Measurements from ENCODE around the gene HOXA7.

Gene HOXA7

GRCh38 chr7:27163288-27164044 lies 7.0 kb upstream of the HOXA7 start:
- no peak for DNase-seq (ENCODE audit: low read depth)
- peak overlapping the region; percentile 78 for H3K4me3 ChIP-seq (ENCODE audit: low read depth, low read length)

- peak overlapping the region; percentile 78 for H3K4me3 ChIP-seq (ENCODE audit: low read depth, low read length)
These were observed 6.2 kb upstream of the HOXA7 start for GRCh38 chr7:27162561-27163287.

GRCh38 chr7:27161721-27162560 lies 5.5 kb upstream of the HOXA7 start:
- H3K4me3 ChIP-seq (ENCODE audit: low read depth, low read length), result peak overlapping the region; percentile 78
- no peak for DNase-seq (ENCODE audit: low read depth)

More at GRCh38 chr7:27162561-27163287, 6.2 kb upstream of the HOXA7 start:
- no peak for DNase-seq (ENCODE audit: low read depth)

GRCh38 chr7:27161214-27161720 lies 4.8 kb upstream of the HOXA7 start:
- no peak for DNase-seq (ENCODE audit: low read depth)
- H3K4me3 ChIP-seq (ENCODE audit: low read depth, low read length), result peak overlapping the region; percentile 78

GRCh38 chr7:27160546-27161213 lies 4.2 kb upstream of the HOXA7 start:
- no peak for DNase-seq (ENCODE audit: low read depth)
- H3K4me3 ChIP-seq (ENCODE audit: low read depth, low read length), result peak overlapping the region; percentile 78

- no peak for DNase-seq (ENCODE audit: low read depth)
- peak overlapping the region; percentile 78 for H3K4me3 ChIP-seq (ENCODE audit: low read depth, low read length)
These were observed 3.7 kb upstream of the HOXA7 start for GRCh38 chr7:27160145-27160545.

GRCh38 chr7:27159266-27160144 lies 3.0 kb upstream of the HOXA7 start:
- peak overlapping the region; percentile 78 for H3K4me3 ChIP-seq (ENCODE audit: low read depth, low read length)
- DNase-seq (ENCODE audit: low read depth), result no peak

- H3K4me3 ChIP-seq (ENCODE audit: low read depth, low read length), result no peak overlapping the region
- DNase-seq (ENCODE audit: low read depth), result no peak
These were observed 2.2 kb upstream of the HOXA7 start for GRCh38 chr7:27158436-27159265.

GRCh38 chr7:27157702-27158431 lies 1.4 kb upstream of the HOXA7 start:
- no peak overlapping the region for H3K4me3 ChIP-seq (ENCODE audit: low read depth, low read length)
- DNase-seq (ENCODE audit: low read depth), result no peak

- DNase-seq (ENCODE audit: low read depth), result no peak
- peak overlapping the region; percentile 82 for H3K4me3 ChIP-seq (ENCODE audit: low read depth, low read length)
These were observed 634 bp upstream of the HOXA7 start for GRCh38 chr7:27156916-27157701.

- DNase-seq (ENCODE audit: low read depth), result no peak
- peak overlapping the region; percentile 82 for H3K4me3 ChIP-seq (ENCODE audit: low read depth, low read length)
These were observed 513 bp downstream of the HOXA7 start for GRCh38 chr7:27155816-27156507.

GRCh38 chr7:27154901-27155815 lies 1.3 kb downstream of the HOXA7 start:
- H3K4me3 ChIP-seq (ENCODE audit: low read depth, low read length), result peak overlapping the region; percentile 82
- no peak for DNase-seq (ENCODE audit: low read depth)

GRCh38 chr7:27154369-27154768 lies 2.1 kb downstream of the HOXA7 start:
- DNase-seq (ENCODE audit: low read depth), result no peak
- H3K4me3 ChIP-seq (ENCODE audit: low read depth, low read length), result no peak overlapping the region

- no peak overlapping the region for H3K4me3 ChIP-seq (ENCODE audit: low read depth, low read length)
- no peak for DNase-seq (ENCODE audit: low read depth)
These were observed 2.9 kb downstream of the HOXA7 start for GRCh38 chr7:27153526-27153925.

All from skeletal muscle cell (primary cell).